Spleen (tissue), 11 donors: ENCODE data around the gene RGS6. TPM values are rescaled to one million over a fixed set of nuclear protein-coding genes. Genes with fewer than 3 reads are reported as not detected.
A peak's percentile ranks its signal among the peaks of the same experiment; 100 is the strongest.

Experiments
- DNase-seq: peaks from one replicate; pipeline ENCODE4 v3.0.0-alpha.2; 2020
- H3K27ac ChIP-seq, 8 donors: fragments of 200-600 bp; sonication (generic) in 7 of 8; 1 replicate in 4 of 8; 2 replicates in 4 of 8; pipeline versions ENCODE4 v1.5.0 to v1.8.0; 2016 to 2021; ENCODE audit warnings: inconsistent platforms in 4 of 8, mild to moderate bottlenecking in 4 of 8, moderate library complexity in 1 of 8
- H3K27me3 ChIP-seq, 7 donors: fragments of 200-600 bp; sonication (generic) in 6 of 7; replicated peaks in 1 of 7; 1 replicate in 4 of 7; 2 replicates in 3 of 7; pipeline versions ENCODE4 v1.5.0 to v1.8.0; 2016 to 2021; ENCODE audit warnings: inconsistent platforms in 3 of 7, mild to moderate bottlenecking in 1 of 7
- H3K36me3 ChIP-seq, 6 donors: fragments of 200-600 bp; sonication (generic) in 5 of 6; 1 replicate in 4 of 6; 2 replicates in 2 of 6; pipeline versions ENCODE4 v1.5.0 to v1.8.0; 2016 to 2021; ENCODE audit warnings: inconsistent platforms in 2 of 6
- H3K4me1 ChIP-seq, 6 donors: fragments of 200-600 bp; sonication (generic) in 5 of 6; 1 replicate in 3 of 6; 2 replicates in 3 of 6; pipeline versions ENCODE4 v1.5.0 to v1.8.0; 2016 to 2021; ENCODE audit warnings: inconsistent platforms in 3 of 6
- H3K4me3 ChIP-seq, 8 donors: fragments of 200-600 bp; sonication (generic) in 7 of 8; 1 replicate in 4 of 8; 2 replicates in 4 of 8; pipeline versions ENCODE4 v1.5.0 to v1.8.0; 2016 to 2021; ENCODE audit warnings: inconsistent platforms in 4 of 8, mild to moderate bottlenecking in 4 of 8, moderate library complexity in 2 of 8
- H3K9me3 ChIP-seq, 8 donors: fragments of 200-600 bp; sonication (generic) in 7 of 8; 1 replicate in 4 of 8; 2 replicates in 4 of 8; pipeline versions ENCODE4 v1.5.0 to v1.8.0; 2016 to 2021; ENCODE audit warnings: inconsistent platforms in 4 of 8
- POLR2A ChIP-seq, 3 donors: fragments of 450-650 bp; IDR thresholded peaks; one replicate each; pipeline ENCODE4 v1.5.1; 2017; ENCODE audit warnings: antibody characterized with exemption in 3 of 3, mild to moderate bottlenecking in 1 of 3
- POLR2AphosphoS5 ChIP-seq, 3 donors: sonication (generic); formaldehyde crosslinking; IDR thresholded peaks; one replicate each; pipeline ENCODE4 v1.5.1; 2017; ENCODE audit warnings: antibody characterized with exemption in 3 of 3
- WGBS, 5 donors: extraction: QIAGEN DNeasy Blood & Tissue Kit in 3 of 5; methylation state at CpG; one replicate each; pipeline versions ENCODE4 v1.1.5 to v1.1.7; 2013 to 2018; 5-methylcytosine and 5-hydroxymethylcytosine counted together
- intact Hi-C: fragments of 100-400 bp; cut with DNase I; formaldehyde crosslinking; loops from one replicate; pipeline ENCODE4 v1.15.0; 2023; ENCODE audit warnings: low total_unique reads
- polyA plus RNA-seq, 3 donors: library from polyadenylated mRNA; stranded (reverse); fragments of 200-250 nt; gene quantifications; one replicate each; pipeline ENCODE4 v1.2.1, GENCODE V29; 2013
- total RNA-seq, 7 donors: library from RNA; depleted of rRNA in 3 of 7; stranded (reverse); fragments of >200 nt in 3 of 7; fragmentation: NEBNext Ultra II Directional in 4 of 7; extraction: Animal tissue kit (Norgen Biotek cat#: 25700) in 4 of 7; gene quantifications; one replicate each; pipeline versions ENCODE4 v1.1.0 to v1.2.1, GENCODE V29; 2016 to 2021
- TF ChIP-seq, protein P1 (sequence below), 11 experiments: fragments of 200-600 bp in 7 of 11; fragments of 450-650 bp in 4 of 11; sonication (generic) in 4 of 11; IDR thresholded peaks in 8 of 11; conservative IDR thresholded peaks in 3 of 11; 1 replicate in 7 of 11; 2 replicates in 4 of 11; pipeline versions ENCODE4 v1.4.0 to v1.8.0; 2016 to 2021; ENCODE audit warnings: antibody characterized with exemption in 11 of 11, inconsistent platforms in 4 of 11, mild to moderate bottlenecking in 1 of 11
- donor health status: healthy with polysubstance abuse.
- donor health status: DM: no; HTN: no; CAD: no; lungs with moderate emphysema.
- donor health status: DM: no; HTN: no; CAD: no.
- donor health status: Bipolar disorder and iron deficiency.
- donor health status: healthy.
- donor health status: DM: no; HTN: no; CAD: no.
- donor health status: DM: yes; HTN: yes; CAD: no.

The RGS6 gene
- total and polyA plus RNA-seq, 10 donors, result 0.20 to 8.1 (median 2.3) TPM

DNA sequence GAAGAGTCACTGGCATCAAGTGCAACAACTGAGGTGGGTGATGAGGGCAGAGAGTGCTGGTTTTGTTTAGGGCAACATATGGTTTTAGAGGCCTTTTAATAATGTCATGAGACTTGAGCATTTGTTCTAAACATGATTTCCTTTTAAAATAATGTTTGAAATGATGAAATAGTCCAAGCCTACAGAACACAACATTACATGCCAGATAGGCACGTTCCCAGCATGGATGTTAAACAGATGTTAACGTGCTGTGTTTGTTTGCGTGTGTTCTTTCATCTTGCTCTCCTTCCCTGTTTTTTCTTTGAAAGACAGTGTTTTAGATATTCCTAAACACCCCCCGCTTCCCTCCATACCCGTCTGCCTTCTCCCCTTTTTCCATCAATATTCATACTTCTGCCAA is 82.3 kb downstream of the RGS6 start:
- intact Hi-C loops, result no loop called here
- Histone ChIP-seq H3K27me3 (peaks cover 0 to 10% (median 0%) of the 10 kb centered on the region in 7 donors), H3K36me3 (no peaks in the 10 kb centered on the region), H3K27ac (no peak overlapping the region), H3K9me3 (no peaks in the 10 kb centered on the region), H3K4me1 (no peaks in the 10 kb centered on the region), H3K4me3 (no peak overlapping the region)
- DNase-seq, result no peak
- TF ChIP-seq POLR2AphosphoS5 (IDR thresholded peaks at IDR 0.05) (no peak), POLR2A (IDR thresholded peaks at IDR 0.05) (no peak)
- TF ChIP-seq, protein P1, sequence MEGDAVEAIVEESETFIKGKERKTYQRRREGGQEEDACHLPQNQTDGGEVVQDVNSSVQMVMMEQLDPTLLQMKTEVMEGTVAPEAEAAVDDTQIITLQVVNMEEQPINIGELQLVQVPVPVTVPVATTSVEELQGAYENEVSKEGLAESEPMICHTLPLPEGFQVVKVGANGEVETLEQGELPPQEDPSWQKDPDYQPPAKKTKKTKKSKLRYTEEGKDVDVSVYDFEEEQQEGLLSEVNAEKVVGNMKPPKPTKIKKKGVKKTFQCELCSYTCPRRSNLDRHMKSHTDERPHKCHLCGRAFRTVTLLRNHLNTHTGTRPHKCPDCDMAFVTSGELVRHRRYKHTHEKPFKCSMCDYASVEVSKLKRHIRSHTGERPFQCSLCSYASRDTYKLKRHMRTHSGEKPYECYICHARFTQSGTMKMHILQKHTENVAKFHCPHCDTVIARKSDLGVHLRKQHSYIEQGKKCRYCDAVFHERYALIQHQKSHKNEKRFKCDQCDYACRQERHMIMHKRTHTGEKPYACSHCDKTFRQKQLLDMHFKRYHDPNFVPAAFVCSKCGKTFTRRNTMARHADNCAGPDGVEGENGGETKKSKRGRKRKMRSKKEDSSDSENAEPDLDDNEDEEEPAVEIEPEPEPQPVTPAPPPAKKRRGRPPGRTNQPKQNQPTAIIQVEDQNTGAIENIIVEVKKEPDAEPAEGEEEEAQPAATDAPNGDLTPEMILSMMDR (IDR thresholded peaks at IDR 0.05 in 8 of 11, conservative IDR thresholded peaks at IDR 0.05 in 3 of 11), result no peak
- 90 to 96% (median 91%) methylated on average over 5 of the region's 5 CpGs for WGBS, 5 donors

DNA sequence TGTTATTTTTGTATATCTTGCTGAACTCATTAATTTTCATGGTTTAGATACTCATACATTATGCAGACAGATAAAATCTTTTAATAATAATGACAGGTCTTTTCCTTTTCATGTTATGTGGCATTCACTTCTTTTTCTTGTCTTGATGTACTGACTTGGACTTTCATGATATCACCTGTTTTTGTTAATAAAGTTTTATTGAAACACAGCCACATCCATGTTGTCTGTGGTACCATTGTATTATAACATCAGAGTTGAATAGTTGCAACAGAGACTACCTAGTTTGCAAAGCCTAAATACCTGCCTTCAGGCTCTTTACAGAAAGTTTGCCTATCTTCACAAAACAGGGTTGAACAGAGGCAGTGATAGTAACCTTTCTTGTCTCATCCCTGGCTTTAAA is 85.1 kb downstream of the RGS6 start:
- intact Hi-C loops, result no loop called here
- peaks cover 0 to 20% (median 0%) of the 10 kb centered on the region in 7 donors for H3K27me3 ChIP-seq
- H3K9me3 ChIP-seq, result no peaks in the 10 kb centered on the region
- no peaks in the 10 kb centered on the region for H3K4me1 ChIP-seq
- DNase-seq, result no peak
- no peaks in the 10 kb centered on the region for H3K36me3 ChIP-seq
- H3K4me3 ChIP-seq, result no peak overlapping the region
- TF ChIP-seq, protein P1 (IDR thresholded peaks at IDR 0.05 in 8 of 11, conservative IDR thresholded peaks at IDR 0.05 in 3 of 11), result no peak
- TF ChIP-seq POLR2AphosphoS5 (IDR thresholded peaks at IDR 0.05), result no peak
- no peak for TF ChIP-seq POLR2A (IDR thresholded peaks at IDR 0.05)
- H3K27ac ChIP-seq, result no peak overlapping the region

DNA sequence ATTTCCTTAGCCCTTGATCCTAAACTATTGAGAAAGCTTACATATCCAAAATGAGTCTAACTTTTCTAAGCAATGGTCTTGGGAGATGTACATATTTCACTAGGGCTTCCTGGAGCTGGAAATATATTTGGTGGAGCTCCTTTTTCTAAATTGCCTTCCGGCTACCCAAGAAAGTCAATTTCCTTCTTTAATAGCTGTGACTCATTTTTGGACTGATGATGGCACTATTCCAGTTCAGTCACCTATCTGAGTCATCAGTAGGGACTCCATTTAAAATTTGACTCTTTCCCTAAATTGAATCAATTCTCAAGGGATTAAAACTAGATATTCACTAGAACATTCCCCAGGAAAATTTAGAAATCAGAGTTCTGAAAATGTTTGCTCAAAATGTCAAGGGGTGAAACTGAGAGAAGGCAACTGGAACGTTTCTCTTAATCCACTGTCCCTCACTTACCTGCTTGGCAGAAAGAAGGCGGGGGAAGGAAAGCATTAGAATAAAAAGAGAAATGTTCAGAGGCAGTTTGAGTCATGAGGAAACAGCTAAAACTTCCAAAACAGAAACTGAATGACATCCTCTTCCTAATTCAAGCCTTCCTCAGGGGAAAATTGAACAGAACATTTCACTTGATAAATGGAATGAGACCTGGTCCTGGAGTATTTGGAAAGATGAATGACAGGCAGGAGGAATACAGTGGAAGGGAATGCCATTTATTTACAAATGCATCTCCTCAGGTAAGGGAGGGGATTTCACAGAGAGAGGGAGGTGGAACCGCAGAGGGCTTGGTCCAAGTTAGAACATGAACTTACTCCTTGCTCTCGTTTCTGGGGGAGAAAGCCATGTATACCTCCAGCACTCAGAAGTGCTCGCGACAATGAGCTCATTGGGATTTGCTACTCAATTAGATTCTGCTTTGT is 91.2 kb downstream of the RGS6 start:
- no peak overlapping the region for H3K4me3 ChIP-seq
- H3K27ac ChIP-seq, result no peak overlapping the region
- 43 to 63% (median 46%) methylated on average over 7 of the region's 7 CpGs for WGBS, 5 donors
- no peaks in the 10 kb centered on the region for H3K9me3 ChIP-seq
- H3K27me3 ChIP-seq, result peaks cover 0 to 41% (median 0%) of the 10 kb centered on the region in 7 donors
- H3K36me3 ChIP-seq, result no peaks in the 10 kb centered on the region
- TF ChIP-seq POLR2AphosphoS5 (IDR thresholded peaks at IDR 0.05), result no peak
- TF ChIP-seq, protein P1 (IDR thresholded peaks at IDR 0.05 in 8 of 11, conservative IDR thresholded peaks at IDR 0.05 in 3 of 11), result no peak
- TF ChIP-seq POLR2A (IDR thresholded peaks at IDR 0.05), result no peak
- intact Hi-C loops, result loop anchor here (10.0 kb wide), 1 partner anchor 401 kb away; no protein-coding TSS in a partner anchor
- DNase-seq, result no peak
- peaks cover 0 to 4% (median 0%) of the 10 kb centered on the region in 6 donors for H3K4me1 ChIP-seq

DNA sequence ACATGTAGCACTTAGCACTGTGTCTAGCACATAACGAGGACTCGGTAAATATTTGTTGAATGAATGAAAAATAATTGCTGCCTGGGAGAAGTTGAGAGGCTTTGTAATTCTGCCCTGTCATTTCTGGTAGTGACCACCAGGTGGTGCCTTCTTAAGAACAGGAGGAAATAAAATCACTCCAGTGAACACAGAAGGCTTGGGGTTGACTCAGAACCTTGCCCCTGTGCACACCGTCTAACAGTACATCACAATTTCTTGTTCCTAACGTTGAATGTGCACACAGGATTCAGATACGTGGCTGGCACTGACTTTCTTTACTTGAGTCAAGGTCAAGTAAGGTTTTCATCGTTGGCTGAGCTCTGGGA is 91.8 kb downstream of the RGS6 start:
- H3K9me3 ChIP-seq, result no peaks in the 10 kb centered on the region
- no peak overlapping the region for H3K4me3 ChIP-seq
- DNase-seq, result no peak
- intact Hi-C loops, result loop anchor here (10.0 kb wide), 1 partner anchor 401 kb away; no protein-coding TSS in a partner anchor
- H3K36me3 ChIP-seq, result no peaks in the 10 kb centered on the region
- peaks cover 0 to 36% (median 0%) of the 10 kb centered on the region in 7 donors for H3K27me3 ChIP-seq
- TF ChIP-seq, protein P1 (IDR thresholded peaks at IDR 0.05 in 8 of 11, conservative IDR thresholded peaks at IDR 0.05 in 3 of 11), result peak in 10 of 11 experiments; percentile 23 to 70 (median 54)
- TF ChIP-seq POLR2AphosphoS5 (IDR thresholded peaks at IDR 0.05), result no peak
- H3K27ac ChIP-seq, result no peak overlapping the region
- 25 to 36% (median 27%) methylated on average over 4 to 6 of the region's 6 CpGs for WGBS, 5 donors
- peaks cover 0 to 4% (median 0%) of the 10 kb centered on the region in 6 donors for H3K4me1 ChIP-seq
